ENCODE measurements around the gene PACSIN1.
"Not testable (repeated sequence)": the region's sequence is repeated elsewhere in the genome, so short reads cannot be mapped to it uniquely, and the experiment has no call there.

The PACSIN1 gene

GRCh38 chr6:34457742-34458735 is 7.8 kb upstream of the PACSIN1 start:
- DNase-seq (ENCODE audit: low spot score): no peak

DNA sequence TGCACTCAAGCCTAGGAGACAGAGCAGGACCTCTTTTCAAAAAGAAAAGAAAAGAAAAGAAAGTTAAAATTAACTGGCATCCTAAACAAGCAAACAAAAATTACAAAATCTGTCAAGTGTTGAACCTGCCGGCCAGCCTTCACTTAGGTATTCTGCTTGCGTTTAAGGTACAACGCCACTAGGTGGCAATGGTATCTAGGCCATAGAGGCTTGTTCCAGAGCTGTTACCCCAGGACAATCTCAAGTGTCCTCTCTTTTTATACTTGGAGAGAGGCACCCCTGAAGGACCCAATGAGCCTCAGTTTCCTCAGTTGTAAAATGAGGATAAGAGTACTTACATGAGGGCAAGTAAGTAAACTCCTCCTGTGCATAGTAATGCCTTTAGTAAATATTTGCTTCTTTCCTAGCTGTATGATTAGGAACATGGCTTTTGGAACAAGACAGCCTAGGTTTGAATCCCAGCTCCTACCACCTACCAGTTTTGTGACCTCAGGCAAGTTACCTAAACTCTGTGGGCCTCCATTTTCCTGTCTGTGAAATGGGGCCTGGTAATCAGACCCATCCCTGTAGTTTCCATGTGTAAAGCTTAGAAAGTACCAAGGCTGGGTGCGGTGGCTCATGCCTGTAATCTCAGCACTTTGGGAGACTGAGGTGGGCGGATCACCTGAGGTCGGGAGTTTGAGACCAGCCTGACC is 5.8 kb upstream of the PACSIN1 start:
- DNase-seq (ENCODE audit: low spot score): peak; percentile 58

- no peak for DNase-seq (ENCODE audit: low spot score)
These were observed 4.9 kb upstream of the PACSIN1 start for GRCh38 chr6:34460796-34461507.

DNA sequence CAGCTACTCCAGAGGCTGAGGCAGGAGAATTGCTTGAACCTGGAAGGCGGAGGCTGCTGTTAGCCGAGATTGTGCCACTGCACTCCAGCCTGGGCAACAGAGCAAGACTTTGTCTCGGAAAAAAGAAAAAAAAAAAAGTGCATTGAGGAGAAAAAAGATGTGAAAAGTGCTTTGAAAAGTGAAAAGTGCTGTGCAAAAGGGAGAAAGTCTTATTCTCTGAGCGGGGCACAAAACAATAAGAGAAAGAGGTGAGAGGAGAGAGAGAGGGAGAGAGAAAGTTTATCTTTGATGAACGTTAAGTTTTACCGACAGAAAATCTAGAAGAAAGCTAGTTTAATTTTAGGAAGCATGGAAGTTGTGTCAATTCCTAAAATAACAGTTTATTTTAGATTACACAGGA is 3.9 kb upstream of the PACSIN1 start:
- DNase-seq (ENCODE audit: low spot score): no peak

DNA sequence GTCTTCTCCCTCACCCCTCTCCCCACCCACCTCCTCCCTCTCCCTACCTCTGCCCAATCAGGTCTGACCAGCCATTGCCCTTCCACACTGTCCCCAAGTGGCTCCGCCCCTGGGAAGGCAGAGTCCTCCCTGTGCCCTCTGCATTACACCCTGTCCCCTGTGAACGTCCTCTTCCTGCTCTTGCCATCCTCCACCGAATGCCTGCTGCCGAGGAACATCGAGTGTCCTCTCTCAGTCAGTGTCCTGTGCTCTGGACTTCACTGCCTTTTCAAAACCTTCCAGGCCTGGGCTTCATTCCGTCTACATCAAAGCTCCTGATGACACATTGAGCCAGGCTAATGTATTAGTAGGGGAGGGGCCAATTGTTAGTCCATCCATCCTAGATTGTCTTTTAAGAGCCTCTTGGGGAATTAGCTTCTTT is 3.3 kb upstream of the PACSIN1 start:
- DNase-seq (ENCODE audit: low spot score): no peak

DNA sequence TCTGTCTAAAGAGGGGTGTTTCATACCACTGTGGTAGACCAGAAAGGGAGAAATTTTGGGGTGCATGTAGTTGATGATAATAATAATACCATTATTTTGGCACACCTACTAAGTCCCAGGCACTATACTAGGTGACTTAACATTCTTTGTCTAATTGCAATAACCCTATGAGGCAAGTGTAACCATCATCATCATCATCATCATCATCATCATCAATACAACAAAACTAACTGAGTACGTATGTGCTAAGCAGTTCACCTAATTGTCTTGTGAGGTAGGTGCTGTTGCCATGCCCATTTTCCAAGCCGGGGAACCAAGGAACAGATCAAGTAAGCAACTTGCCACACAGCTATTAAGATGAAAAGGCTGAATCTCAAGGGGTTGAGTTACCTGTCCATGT is 2.6 kb upstream of the PACSIN1 start:
- no peak for DNase-seq (ENCODE audit: low spot score)

DNA sequence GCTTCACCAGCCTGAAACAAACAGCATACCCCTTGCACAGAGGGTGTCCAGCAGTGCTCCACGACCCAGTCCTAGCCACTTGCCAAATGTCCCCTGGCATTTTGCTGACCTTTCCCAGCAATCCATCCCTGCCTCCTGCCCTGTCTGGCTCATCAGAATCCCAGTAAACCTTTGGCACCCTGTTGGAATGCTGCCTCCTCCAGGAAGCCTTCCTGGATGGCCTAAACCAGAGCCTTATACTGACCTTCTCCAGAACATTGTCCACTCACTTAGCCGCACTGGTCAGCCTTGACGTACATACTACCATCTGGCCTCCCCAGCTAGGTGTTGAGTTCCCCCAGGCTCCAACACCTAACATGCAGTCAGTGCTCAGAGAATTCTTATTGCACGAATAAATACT is 2.0 kb upstream of the PACSIN1 start:
- no peak for DNase-seq (ENCODE audit: low spot score)

- DNase-seq (ENCODE audit: low spot score): no peak
These were observed 638 bp downstream of the PACSIN1 start for GRCh38 chr6:34466242-34467185.

GRCh38 chr6:34468378-34468892 is 2.6 kb downstream of the PACSIN1 start:
- no peak for DNase-seq (ENCODE audit: low spot score)

DNA sequence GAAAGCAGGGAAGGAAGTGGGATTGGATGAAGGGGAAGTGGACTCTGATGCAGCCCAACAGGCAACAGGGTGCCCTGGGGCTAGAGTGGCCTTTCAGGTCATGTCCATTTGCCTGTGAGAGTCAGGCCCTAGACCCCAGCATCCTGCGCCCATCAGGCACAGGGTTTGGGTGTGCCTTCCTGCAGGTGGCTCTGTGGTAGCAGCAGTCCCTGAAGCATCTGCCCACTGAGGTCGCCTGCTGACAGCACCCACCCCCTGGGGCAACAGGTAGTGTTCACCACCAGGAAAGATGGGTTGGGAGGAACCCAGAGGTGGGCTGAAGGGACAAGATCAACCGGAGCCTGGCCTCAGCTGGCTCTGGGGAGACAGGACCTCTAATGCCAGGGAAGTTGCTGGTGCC is 3.6 kb downstream of the PACSIN1 start:
- no peak for DNase-seq (ENCODE audit: low spot score)

GRCh38 chr6:34472425-34472824 is 6.5 kb downstream of the PACSIN1 start:
- DNase-seq (ENCODE audit: low spot score): no peak

DNA sequence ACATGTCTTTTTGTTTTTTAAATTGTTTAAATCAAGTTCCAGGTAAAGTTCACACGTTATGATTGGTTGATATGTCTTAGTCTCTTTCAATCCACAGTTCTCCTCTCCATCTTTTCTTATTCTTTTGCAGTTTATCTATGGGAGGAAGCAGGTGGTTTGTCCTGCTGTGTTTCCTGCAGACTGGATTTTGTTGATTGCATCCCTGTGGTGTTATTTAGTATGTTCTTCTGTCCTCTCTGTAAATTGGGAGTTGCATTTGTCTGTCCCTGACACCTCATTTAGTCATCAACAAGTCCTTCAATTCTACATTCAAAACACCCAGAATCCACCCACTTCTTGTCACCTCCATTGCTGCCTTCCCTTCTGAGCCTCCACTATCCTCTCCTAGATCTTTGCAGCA is 8.1 kb downstream of the PACSIN1 start:
- no peak for DNase-seq (ENCODE audit: low spot score)

DNA sequence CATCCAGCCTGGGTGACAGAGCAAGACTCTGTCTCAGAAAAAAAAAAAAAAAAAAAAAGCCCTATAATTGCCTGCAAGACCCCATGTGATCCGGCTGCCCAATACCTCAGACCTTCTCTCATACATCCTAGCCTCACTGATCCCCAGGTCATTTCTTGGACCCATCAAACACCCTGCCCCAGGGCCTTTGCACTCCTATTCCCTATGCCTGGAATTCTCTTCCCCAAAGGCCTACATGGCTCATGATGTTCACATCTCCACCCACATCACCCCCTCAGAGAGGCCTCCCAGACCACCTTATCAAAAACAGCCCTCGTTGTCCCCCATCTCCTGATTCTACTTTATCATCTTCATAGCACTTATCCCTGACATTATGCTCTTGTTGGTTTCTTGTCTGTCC is 8.9 kb downstream of the PACSIN1 start:
- DNase-seq (ENCODE audit: low spot score): no peak

DNA sequence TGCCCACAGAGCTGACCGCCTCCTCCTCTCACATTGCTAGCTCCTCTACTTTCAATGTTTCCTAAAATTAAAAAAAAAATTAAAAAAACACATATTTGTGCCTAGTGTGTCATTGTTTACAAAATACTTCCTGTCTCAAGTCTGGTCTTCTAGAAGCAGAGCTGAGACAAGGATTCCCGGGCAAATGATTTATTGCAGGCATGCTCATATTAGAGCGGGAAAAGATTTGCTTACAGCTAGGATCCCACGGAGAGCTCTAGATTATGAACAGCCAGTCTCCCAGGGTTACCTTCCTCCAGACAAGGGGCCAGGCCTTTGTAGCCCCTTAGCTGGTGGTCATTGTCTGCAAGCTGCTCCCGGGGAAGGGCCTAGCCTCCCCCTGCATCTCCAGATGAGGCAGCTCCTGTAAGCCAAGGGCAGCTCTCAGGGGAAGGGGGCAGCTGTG is 9.4 kb downstream of the PACSIN1 start:
- no peak for DNase-seq (ENCODE audit: low spot score)

DNA sequence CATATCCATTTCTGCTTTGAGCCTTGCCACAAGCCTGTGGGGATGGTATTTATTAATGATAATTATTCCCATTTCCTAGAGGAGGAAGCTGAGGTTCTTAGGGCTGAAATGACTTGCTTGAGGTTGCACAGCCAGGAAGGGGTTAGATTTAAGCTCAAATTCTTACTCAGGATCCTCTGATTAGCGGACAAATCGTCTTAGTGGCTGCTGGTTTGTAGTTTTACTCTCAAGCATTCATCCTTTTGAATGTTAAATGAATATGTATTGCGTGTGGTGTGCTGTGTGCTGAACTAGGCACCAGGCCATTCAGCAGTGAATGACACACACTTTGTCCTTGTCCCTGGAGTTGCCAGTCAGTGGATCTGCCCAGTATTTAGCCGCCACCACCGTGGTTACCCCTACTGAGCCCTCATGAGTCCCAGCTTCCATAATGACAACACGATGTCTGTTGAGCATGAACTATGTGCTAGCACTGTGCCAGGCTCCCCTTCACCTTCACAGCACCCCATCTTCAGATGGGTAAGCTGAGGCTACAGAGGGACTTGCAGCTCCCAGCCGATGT is 10.0 kb downstream of the PACSIN1 start:
- DNase-seq (ENCODE audit: low spot score): no peak

DNA sequence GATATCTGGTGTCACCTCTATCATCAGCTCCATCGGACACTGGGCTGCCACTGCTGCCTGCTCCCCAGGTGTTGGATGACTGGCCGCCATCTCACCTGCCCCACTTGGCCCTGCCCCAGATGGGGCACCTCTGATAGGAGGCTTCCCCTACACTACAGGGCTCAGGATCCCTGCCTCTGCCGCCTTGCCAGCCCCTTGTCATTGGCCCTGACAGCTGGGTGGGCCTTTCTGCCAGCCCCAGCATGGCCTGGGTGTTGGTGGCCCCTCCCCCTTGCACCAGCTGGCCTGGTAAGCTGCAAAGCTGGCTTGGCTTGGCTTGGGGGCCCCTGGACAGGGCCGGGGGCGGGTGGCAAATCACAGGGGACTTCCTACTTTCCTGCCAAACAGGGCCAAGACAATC is 10.6 kb downstream of the PACSIN1 start:
- DNase-seq (ENCODE audit: low spot score): no peak

DNA sequence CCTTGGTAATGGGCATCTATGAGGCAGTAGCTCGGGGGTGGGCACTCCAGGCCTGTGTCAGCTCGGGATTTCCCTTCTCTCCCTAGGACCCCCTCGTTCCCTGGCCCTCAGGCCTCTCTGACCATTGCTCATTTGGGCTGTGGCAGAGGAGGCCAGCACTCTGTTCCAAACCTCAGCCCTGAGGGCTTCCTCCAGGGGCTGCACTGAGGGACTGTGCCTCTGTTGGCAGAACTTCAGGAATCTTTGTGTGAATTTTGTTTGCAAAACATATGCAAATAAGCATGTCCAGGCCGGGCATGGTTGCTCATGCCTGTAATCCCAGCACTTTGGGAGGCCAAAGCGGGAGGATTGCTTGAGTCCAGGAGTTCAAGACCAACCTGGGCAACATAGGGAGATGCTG is 11.0 kb downstream of the PACSIN1 start:
- no peak for DNase-seq (ENCODE audit: low spot score)

DNA sequence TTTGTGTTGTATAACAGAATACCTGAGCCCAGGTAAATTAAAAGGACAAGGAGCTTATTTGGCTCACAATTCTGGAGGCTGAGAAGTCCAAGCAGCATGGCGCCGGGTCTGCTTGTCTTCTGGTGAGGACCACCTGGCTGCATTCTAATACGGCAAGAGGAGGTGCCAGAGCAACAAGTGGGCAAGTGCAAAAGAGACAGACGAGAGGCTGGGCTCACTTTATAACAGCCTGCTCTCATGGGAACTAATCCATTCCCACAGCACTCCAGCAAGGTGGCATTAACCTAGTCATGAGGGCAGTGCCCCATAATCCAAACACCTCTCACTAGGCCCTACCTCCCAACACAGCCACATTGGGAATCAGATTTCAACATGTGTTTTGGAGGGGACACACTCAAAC is 12.9 kb downstream of the PACSIN1 start:
- DNase-seq (ENCODE audit: low spot score): no peak

DNA sequence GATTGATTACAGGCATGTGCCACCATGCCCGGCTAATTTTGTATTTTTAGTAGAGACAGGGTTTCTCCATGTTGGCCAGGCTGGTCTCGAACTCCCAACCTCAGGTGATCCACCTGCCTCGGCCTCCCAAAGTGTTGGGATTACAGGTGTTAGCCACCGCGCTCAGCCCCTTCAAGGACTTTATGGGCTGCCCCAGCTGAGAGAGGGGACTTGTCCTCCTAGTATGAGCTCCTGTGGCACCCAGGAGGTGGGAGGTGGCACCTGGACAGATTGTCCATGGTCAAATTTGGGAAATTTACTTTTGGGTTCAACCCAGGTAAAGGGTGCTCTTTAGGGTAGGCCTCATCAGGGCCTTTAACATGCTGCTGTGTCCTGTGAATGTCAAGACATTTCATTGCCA is 17.9 kb downstream of the PACSIN1 start:
- DNase-seq (ENCODE audit: low spot score): not testable (repeated sequence)

- no peak for DNase-seq (ENCODE audit: low spot score)
These were observed 18.5 kb downstream of the PACSIN1 start for GRCh38 chr6:34484391-34484790.

GRCh38 chr6:34484899-34485298 is 19.0 kb downstream of the PACSIN1 start:
- DNase-seq (ENCODE audit: low spot score): peak; percentile 83
